Rectal smooth muscle tissue (tissue), 1 donor: ENCODE data around the gene HGF.

Experiments
- H3K27ac ChIP-seq: one replicate; pipeline ENCODE4 v1.7.0; 2013; ENCODE audit warnings: low read depth, low read length, inconsistent platforms
- H3K27me3 ChIP-seq: one replicate; pipeline ENCODE4 v1.7.0; 2013; ENCODE audit warnings: low read length; ENCODE audit not compliant: control insufficient read depth, insufficient read depth
- H3K36me3 ChIP-seq: one replicate; pipeline ENCODE4 v1.7.0; 2013; ENCODE audit warnings: low read length; ENCODE audit not compliant: control insufficient read depth, insufficient read depth
- H3K4me1 ChIP-seq: one replicate; pipeline ENCODE4 v1.7.0; 2013; ENCODE audit warnings: low read length; ENCODE audit not compliant: control insufficient read depth, insufficient read depth
- H3K4me3 ChIP-seq: one replicate; pipeline ENCODE4 v1.7.0; 2013; ENCODE audit warnings: low read length
- H3K9ac ChIP-seq: one replicate; pipeline ENCODE4 v1.7.0; 2013; ENCODE audit warnings: low read length

The HGF gene

GRCh38 chr7:81768951-81769778 lies 682 bp downstream of the HGF start:
- H3K36me3 ChIP-seq = no peaks in the 10 kb centered on the region
- no peaks in the 10 kb centered on the region for H3K27me3 ChIP-seq
- H3K9ac ChIP-seq = no peak overlapping the region
- H3K4me1 ChIP-seq = peaks cover 2% of the 10 kb centered on the region
- no peak overlapping the region for H3K27ac ChIP-seq
- peak overlapping the region; percentile 59 for H3K4me3 ChIP-seq

- Histone ChIP-seq H3K36me3 (no peaks in the 10 kb centered on the region), H3K4me3 (no peak overlapping the region), H3K9ac (no peak overlapping the region), H3K27ac (no peak overlapping the region), H3K27me3 (no peaks in the 10 kb centered on the region), H3K4me1 (peaks cover 2% of the 10 kb centered on the region)
These were observed 1.9 kb downstream of the HGF start for GRCh38 chr7:81767926-81768325.

- Histone ChIP-seq H3K27ac (no peak overlapping the region), H3K4me3 (no peak overlapping the region)
These were observed 8.0 kb downstream of the HGF start for GRCh38 chr7:81761821-81762220.

GRCh38 chr7:81761031-81761430 lies 8.8 kb downstream of the HGF start:
- no peak overlapping the region for H3K27ac ChIP-seq
- H3K9ac ChIP-seq = no peak overlapping the region
- no peaks in the 10 kb centered on the region for H3K36me3 ChIP-seq
- no peaks in the 10 kb centered on the region for H3K27me3 ChIP-seq
- no peak overlapping the region for H3K4me3 ChIP-seq
- no peaks in the 10 kb centered on the region for H3K4me1 ChIP-seq

More at GRCh38 chr7:81761821-81762220, 8.0 kb downstream of the HGF start:
- Histone ChIP-seq H3K27me3 (no peaks in the 10 kb centered on the region), H3K36me3 (no peaks in the 10 kb centered on the region), H3K9ac (no peak overlapping the region), H3K4me1 (no peaks in the 10 kb centered on the region)

- Histone ChIP-seq H3K4me1 (no peaks in the 10 kb centered on the region), H3K9ac (no peak overlapping the region), H3K27me3 (no peaks in the 10 kb centered on the region), H3K4me3 (no peak overlapping the region), H3K36me3 (no peaks in the 10 kb centered on the region), H3K27ac (no peak overlapping the region)
These were observed 14.7 kb downstream of the HGF start for GRCh38 chr7:81754918-81755696.

GRCh38 chr7:81753392-81753791 lies 16.5 kb downstream of the HGF start:
- Histone ChIP-seq H3K9ac (no peak overlapping the region), H3K4me1 (no peaks in the 10 kb centered on the region), H3K4me3 (no peak overlapping the region), H3K27me3 (no peaks in the 10 kb centered on the region), H3K27ac (no peak overlapping the region), H3K36me3 (no peaks in the 10 kb centered on the region)

GRCh38 chr7:81752318-81752714 lies 17.5 kb downstream of the HGF start:
- Histone ChIP-seq H3K4me1 (no peaks in the 10 kb centered on the region), H3K4me3 (no peak overlapping the region), H3K36me3 (no peaks in the 10 kb centered on the region), H3K9ac (no peak overlapping the region), H3K27me3 (no peaks in the 10 kb centered on the region), H3K27ac (no peak overlapping the region)

- Histone ChIP-seq H3K4me1 (no peaks in the 10 kb centered on the region), H3K36me3 (no peaks in the 10 kb centered on the region)
These were observed 18.1 kb downstream of the HGF start for GRCh38 chr7:81751619-81752317.

GRCh38 chr7:81745637-81746036 lies 24.2 kb downstream of the HGF start:
- Histone ChIP-seq H3K4me1 (no peaks in the 10 kb centered on the region), H3K4me3 (no peak overlapping the region), H3K27me3 (no peaks in the 10 kb centered on the region), H3K36me3 (no peaks in the 10 kb centered on the region), H3K9ac (no peak overlapping the region), H3K27ac (no peak overlapping the region)

More at GRCh38 chr7:81751619-81752317, 18.1 kb downstream of the HGF start:
- Histone ChIP-seq H3K27ac (no peak overlapping the region), H3K9ac (no peak overlapping the region), H3K27me3 (no peaks in the 10 kb centered on the region), H3K4me3 (no peak overlapping the region)

- no peak overlapping the region for H3K27ac ChIP-seq
- no peak overlapping the region for H3K9ac ChIP-seq
These were observed 25.5 kb downstream of the HGF start for GRCh38 chr7:81744389-81744788.

GRCh38 chr7:81743665-81744064 lies 26.2 kb downstream of the HGF start:
- no peaks in the 10 kb centered on the region for H3K36me3 ChIP-seq
- H3K27ac ChIP-seq = no peak overlapping the region
- no peaks in the 10 kb centered on the region for H3K27me3 ChIP-seq
- no peaks in the 10 kb centered on the region for H3K4me1 ChIP-seq
- no peak overlapping the region for H3K9ac ChIP-seq
- H3K4me3 ChIP-seq = no peak overlapping the region

More at GRCh38 chr7:81744389-81744788, 25.5 kb downstream of the HGF start:
- no peaks in the 10 kb centered on the region for H3K4me1 ChIP-seq
- H3K4me3 ChIP-seq = no peak overlapping the region
- no peaks in the 10 kb centered on the region for H3K27me3 ChIP-seq
- no peaks in the 10 kb centered on the region for H3K36me3 ChIP-seq

- H3K27me3 ChIP-seq = no peaks in the 10 kb centered on the region
- no peaks in the 10 kb centered on the region for H3K4me1 ChIP-seq
- H3K4me3 ChIP-seq = no peak overlapping the region
- H3K36me3 ChIP-seq = no peaks in the 10 kb centered on the region
- no peak overlapping the region for H3K27ac ChIP-seq
- no peak overlapping the region for H3K9ac ChIP-seq
These were observed 26.6 kb downstream of the HGF start for GRCh38 chr7:81743201-81743600.
